ENCODE results near the gene DTNBP1.
A peak's percentile ranks its signal among the peaks of the same experiment; 100 is the strongest.

Gene DTNBP1

DNA sequence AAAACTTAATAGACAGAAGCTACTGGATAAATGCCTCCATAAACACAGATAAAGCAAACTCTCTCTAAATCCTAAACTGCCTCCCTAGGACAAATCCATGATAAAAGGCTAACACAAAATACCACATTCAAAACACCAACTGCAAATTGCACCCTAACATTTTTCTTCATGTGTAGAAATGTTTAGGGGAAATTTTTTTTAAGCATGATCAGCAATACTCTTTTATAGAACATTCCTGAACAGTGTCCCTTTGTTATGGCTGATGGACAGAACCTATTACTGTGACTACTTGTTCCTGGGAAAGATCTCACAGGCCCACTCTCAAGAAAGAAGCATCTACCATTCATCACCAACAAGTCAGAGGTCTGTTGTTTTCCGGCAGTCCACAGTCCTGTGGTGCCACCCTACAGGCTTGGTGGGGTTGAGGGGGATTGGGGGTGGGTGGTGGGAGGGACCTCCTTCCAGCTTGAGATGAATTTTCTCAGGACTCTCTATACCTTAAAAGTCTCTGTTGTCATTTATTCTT is 64.5 kb downstream of the DTNBP1 start:
- no peak for DNase-seq
- TF ChIP-seq GATA1 (IDR thresholded peaks at IDR 0.05; ENCODE audit: low read depth, low read length) (no peak), POLR2A (IDR thresholded peaks at IDR 0.05; ENCODE audit: low read length) (no peak)

DNA sequence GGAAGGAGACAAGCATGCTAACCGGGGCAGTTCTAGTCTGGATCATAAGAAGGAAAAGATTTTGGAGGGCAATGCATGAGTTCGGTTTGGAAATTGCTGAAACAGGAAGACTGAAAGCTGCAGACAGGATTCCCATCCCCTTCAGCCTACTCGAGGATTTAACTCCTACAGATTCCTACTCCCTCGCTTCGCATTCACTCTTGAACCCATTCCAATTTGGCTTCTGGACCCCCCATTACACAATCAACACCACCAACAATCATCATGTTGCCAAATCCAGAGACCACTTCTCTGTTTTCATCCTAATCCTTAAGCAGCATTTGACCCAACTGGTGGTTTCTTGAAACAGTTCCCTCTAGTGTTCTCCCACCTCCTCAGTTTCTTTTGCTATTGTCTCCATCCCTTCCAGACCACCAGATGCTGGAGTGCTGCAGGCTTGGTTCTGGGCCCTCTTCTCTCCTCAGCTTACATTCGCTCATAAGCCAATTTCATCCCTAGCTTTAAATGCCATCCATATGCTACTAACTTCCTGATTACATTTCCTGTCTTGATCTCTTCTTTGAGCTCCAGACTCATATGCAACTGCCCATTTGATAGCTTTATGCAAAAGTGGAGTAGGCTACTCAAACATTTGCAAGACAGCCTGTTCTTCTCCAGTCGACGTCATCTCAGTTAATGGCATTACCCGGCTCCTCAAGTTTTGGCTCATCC is 66.5 kb downstream of the DTNBP1 start:
- DNase-seq, result no peak
- no peak for TF ChIP-seq GATA1 (IDR thresholded peaks at IDR 0.05; ENCODE audit: low read depth, low read length)
- TF ChIP-seq POLR2A (IDR thresholded peaks at IDR 0.05; ENCODE audit: low read length), result no peak

DNA sequence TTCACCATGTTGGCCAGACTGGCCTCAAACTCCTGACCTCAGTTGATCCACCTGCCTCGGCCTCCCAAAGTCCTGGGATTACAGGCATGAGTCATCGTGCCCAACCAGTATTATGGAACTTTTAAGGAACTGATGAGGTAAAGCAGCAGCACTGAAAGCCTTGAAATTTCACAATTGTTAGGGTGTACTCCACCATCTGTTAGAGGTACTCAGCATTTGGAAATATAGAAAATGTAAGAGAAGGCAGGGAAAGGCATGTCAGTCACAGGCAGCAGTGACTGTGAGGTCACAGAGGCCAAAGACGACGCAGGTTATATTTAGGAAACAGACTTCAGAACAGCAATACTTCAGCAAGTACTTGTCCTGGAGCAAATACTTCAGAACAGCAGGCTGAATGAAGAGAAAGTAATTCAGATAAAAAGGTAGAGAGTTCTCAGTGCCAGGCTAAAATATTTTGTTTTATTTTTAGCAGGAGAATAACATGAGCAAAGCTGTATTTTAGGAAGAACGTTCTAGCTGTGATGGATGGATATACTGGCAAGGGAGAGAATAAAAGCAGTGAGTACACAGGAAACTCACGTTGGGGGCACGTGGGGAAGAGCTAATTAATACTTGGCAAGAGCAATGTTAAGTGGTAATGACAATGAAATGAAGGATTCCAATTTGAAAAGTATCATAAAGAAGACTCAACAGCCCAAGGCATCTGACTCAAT is 67.2 kb downstream of the DTNBP1 start:
- TF ChIP-seq POLR2A (IDR thresholded peaks at IDR 0.05; ENCODE audit: low read length), result no peak
- no peak for TF ChIP-seq GATA1 (IDR thresholded peaks at IDR 0.05; ENCODE audit: low read depth, low read length)
- no peak for DNase-seq

DNA sequence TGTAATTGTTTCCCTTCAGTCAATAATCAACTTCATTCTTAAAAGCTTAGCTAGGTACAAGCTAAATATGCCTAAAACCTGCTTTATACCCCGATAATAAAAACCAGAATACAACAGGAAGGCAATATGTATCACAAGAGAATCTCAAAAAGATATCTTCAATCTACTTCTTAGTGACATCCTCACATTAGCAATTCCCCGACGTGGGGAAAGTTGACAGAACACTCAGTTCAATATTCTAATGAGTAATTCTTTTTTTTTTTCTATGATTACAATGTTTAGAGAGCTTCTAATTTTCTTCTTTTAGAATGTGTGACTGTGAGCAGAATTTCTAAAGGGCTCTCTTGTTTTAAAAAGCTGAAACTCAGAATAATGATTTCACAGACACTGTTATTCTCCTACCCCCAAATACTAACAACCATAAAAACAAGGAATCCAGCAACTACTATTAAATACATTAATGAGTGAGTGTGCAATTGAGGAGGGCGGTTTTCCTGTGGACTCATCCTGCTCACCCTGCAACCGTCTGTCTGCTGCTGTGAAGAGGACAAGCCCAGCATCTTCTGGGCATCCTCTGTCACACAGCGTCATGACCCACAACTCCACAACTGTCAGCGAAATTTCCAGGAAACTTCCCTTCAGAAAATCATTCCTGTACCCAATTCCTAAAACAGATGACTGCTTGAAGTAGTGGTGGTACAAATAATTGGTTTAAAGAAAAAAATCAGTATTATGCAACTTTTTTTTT is 68.1 kb downstream of the DTNBP1 start:
- TF ChIP-seq GATA1 (IDR thresholded peaks at IDR 0.05; ENCODE audit: low read depth, low read length) (no peak), POLR2A (IDR thresholded peaks at IDR 0.05; ENCODE audit: low read length) (no peak)
- DNase-seq, result no peak

DNA sequence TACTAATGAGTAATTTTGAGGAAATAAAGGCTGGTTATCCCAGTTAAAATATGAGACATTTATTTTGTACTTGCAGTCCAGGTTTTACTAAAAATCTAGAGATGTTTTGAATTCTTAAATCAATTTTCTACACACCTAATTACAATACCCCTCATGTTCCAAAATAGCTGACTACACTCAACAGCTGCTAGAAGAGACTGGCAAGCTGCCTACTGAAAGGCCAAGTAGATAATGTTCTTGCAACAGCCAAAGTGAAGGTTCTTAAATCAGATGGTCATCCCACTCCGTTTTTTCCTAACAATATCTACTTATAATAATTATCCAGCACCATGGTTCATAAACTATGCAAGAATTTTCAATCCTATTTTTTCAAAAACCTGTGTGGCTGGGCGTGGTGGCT is 69.0 kb downstream of the DTNBP1 start:
- DNase-seq, result peak in 1 of 2 experiments; percentile 6
- TF ChIP-seq POLR2A (IDR thresholded peaks at IDR 0.05; ENCODE audit: low read length) (no peak), GATA1 (IDR thresholded peaks at IDR 0.05; ENCODE audit: low read depth, low read length) (no peak)

DNA sequence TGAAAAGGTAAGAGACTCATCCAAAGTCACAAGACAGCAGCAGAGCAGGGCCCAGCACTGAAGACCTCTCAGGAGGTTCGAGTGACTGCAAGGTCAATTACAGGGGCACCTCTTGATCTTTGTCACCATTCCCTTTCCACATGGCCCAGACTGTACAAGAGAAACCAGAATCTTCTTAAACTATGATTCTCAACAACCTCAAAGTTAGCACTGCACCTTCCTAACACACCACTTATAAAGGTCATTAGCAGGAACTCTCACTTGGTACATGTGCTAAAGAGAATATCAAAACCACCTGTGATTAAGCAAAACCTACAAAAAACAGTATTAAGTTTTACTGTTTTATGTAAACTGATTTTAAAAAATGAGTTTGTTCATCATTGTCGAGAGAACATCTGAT is 70.2 kb downstream of the DTNBP1 start:
- DNase-seq, result no peak
- TF ChIP-seq GATA1 (IDR thresholded peaks at IDR 0.05; ENCODE audit: low read depth, low read length), result no peak
- TF ChIP-seq POLR2A (IDR thresholded peaks at IDR 0.05; ENCODE audit: low read length), result no peak

DNA sequence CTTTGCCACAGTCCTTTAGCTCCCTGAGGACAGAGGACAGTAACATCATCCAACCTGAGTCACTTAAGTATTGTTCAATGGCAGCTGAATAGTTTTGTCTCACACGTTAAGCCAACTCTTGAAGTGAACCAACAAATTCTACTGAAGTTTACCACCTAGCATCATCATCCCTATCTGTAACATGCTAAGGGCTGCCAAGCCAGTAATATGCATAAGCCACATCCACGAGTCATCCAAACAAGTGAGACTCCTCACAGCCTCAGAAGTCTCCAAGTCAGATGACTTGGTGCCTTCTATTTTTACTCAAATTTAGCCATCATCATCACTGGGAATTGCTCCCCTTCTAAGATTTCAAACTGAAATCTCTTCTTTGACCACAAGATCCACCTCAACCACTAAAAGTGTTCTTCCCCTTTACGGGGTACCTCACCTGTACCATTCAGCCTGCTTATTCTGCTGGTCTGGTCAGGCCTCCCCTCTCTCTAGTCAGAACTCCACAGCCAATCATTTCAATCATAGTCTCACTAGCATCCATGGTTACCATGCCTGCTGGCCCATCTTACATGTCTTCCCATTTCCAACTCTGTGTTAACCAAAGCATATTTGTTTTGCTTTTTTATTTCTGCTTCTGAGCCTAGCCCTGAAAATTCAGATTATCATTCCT is 73.7 kb downstream of the DTNBP1 start:
- no peak for TF ChIP-seq GATA1 (IDR thresholded peaks at IDR 0.05; ENCODE audit: low read depth, low read length)
- TF ChIP-seq POLR2A (IDR thresholded peaks at IDR 0.05; ENCODE audit: low read length), result no peak
- DNase-seq, result peak; percentile 19 to 54

DNA sequence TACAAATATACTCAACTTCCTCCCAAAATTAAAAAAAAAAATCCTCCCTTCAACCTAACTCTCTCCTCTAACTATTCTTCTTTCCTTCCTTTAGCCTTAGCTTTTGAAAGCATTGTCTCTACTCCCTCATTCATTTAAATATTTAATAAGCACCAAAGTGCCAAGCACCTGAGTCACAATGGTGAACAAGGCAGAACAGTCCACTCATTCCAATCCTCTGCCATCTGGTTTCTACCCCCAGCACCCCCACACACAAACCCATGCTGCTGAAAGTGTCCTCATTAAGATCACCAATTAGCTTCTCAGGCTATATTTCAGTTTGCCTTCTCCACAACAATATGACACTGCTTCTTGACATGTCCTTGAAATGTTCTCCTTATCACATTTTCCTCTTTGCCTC is 76.3 kb downstream of the DTNBP1 start:
- TF ChIP-seq GATA1 (IDR thresholded peaks at IDR 0.05; ENCODE audit: low read depth, low read length) (no peak), POLR2A (IDR thresholded peaks at IDR 0.05; ENCODE audit: low read length) (no peak)
- no peak for DNase-seq

DNA sequence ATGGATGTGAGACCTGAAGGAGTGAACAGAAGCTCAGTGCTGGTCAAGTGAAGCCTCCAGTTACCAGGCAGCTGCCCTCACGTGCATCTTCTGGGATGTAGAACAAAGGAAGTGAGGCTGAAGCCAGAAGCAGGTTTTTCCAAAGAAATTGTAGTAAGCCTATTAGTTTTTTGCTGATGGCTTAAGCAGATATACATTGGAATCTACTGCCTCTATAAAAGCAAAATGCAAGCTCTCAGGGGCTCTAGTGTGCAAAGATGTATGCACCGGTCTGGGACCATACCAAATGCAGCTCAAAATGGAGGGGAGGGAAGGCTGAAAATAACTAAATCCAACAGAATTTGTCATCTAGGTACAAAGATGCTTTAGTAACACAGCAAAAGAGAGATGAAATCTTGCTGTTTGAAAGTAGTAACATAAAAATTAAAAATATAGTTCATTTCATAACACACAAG is 77.0 kb downstream of the DTNBP1 start:
- no peak for DNase-seq
- TF ChIP-seq GATA1 (IDR thresholded peaks at IDR 0.05; ENCODE audit: low read depth, low read length) (no peak), POLR2A (IDR thresholded peaks at IDR 0.05; ENCODE audit: low read length) (no peak)

DNA sequence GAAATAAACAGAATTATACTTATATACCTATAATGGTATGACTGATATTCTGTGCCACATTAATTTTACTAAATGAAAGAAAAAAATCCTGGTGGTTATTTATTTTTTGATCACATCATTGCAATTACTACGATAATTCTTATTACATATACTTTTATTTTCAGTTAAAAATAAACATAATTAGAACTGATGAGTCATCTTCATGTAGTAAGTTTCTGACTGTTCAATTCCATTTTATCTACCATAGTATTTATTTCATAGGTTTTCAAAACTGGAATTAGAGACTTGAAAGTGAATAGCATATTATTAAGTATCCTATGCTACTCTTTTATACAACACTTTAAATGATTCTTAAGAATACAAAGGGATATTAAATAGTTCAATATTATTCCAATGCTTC is 80.3 kb downstream of the DTNBP1 start:
- DNase-seq, result no peak
- TF ChIP-seq POLR2A (IDR thresholded peaks at IDR 0.05; ENCODE audit: low read length) (no peak), GATA1 (IDR thresholded peaks at IDR 0.05; ENCODE audit: low read depth, low read length) (no peak)

DNA sequence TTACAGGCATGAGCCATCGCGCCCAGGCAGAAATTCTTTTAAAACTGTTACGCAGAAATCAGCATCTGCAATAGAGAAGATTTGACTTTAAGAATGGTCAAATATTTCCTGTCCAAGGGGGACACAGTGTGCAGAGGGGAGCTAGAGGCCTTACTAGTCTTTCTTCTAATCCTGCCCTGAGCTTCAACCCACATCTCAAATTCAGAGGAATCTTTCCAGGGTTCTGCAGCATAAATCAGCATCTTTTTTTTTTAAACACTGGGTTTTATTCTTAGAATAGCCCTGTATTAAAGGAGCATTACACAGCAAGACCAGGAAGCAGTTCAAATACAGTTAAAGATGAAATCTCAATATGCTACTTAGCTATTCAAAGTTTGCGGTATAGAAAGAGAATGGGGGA is 81.1 kb downstream of the DTNBP1 start:
- DNase-seq, result no peak
- TF ChIP-seq POLR2A (IDR thresholded peaks at IDR 0.05; ENCODE audit: low read length) (no peak), GATA1 (IDR thresholded peaks at IDR 0.05; ENCODE audit: low read depth, low read length) (no peak)

DNA sequence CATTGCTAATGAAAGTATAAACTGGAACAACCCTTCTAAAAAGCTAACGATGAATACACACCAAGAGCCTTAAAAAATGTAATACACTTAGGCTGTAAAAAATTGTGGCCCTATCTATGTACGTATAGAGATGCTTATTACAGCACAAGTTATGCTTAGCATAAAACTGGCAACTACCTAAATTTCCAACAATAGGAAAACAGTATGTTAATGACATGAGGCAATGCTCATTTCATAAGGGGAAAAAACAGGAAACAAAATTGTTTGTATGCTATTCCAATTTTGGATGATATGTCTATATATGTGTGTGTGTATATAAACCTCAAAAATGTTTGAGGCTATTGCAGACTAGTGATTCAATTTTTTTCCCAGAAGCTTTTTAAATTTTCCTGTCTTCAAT is 82.5 kb downstream of the DTNBP1 start:
- TF ChIP-seq GATA1 (IDR thresholded peaks at IDR 0.05; ENCODE audit: low read depth, low read length), result no peak
- TF ChIP-seq POLR2A (IDR thresholded peaks at IDR 0.05; ENCODE audit: low read length), result no peak
- DNase-seq, result no peak

DNA sequence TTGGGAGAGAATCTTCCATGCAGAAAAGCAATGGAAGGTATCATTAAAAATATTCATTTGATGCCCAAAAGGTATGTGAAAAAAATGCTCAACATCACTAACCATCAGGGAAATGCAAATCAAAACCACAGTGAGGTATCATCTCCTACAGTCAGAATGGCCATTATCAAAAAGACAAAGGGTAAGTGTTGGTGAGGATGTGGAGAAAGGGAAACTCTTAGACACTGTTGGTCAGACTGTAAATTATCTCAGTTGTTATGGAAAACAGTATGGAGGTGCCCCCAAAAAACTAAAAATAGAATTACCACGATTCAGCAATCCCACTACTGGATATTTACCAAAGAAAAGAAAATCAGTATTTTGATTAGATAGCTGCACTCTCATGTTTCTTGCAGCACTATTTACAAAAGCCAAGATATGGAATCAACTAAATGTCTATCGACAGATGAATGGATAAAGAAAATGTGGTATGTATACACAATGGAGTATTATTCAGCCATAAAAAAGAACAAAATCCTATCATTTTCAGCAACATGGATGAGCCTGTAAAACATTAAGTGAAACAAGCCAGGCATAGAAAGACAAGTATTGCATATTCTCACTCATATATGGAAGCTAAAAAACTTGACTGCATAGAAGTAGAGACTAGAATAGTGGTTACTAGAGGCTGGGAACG is 84.0 kb downstream of the DTNBP1 start:
- TF ChIP-seq GATA1 (IDR thresholded peaks at IDR 0.05; ENCODE audit: low read depth, low read length) (no peak), POLR2A (IDR thresholded peaks at IDR 0.05; ENCODE audit: low read length) (no peak)
- DNase-seq, result no peak

Data from erythroblast (primary cell).